ENCODE data around the gene EPHA8. TPM values are rescaled to one million over a fixed set of nuclear protein-coding genes. Genes with fewer than 3 reads are reported as not detected.

Gene EPHA8
- total RNA-seq, 1 experiment from 2014 or later: 0.07 TPM

DNA sequence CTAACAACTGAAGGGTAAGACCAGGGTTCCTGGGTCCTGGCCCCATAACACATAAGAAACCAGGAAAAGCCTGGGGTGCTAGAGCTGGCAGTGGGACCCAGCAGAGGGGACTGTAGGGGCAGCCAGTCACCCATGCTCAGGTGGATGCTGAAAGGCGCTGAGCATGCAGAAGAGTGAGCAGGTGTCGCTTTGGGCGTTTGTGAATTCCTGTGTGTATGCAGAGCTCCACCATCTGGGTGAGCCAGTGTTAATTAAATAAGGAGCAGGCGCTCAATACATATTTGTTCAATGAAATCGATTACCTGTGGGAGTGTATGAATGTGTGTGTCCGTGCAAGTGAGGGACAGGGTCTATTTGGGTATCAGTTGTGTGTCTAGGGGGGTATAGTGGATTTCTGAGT is 73.6 kb downstream of the EPHA8 start:
- POLR2A ChIA-PET (ENCODE audit: unreplicated experiment): no interaction called here
- no TSS peak for BruUV-seq (replicated peaks)
- Histone ChIP-seq H3K27ac (ENCODE audit: low read length) (no peak overlapping the region), H3F3A (ENCODE audit: low read length, unreplicated experiment) (no peaks in the 10 kb centered on the region), H3K36me3 (ENCODE audit: low read depth, low read length) (no peaks in the 10 kb centered on the region), H3K9me2 (replicated peaks; ENCODE audit: low read length) (no peaks in the 10 kb centered on the region), H3K9me3 (ENCODE audit: low read length) (no peaks in the 10 kb centered on the region), H3K79me2 (ENCODE audit: low read length) (no peaks in the 10 kb centered on the region), H3K4me2 (ENCODE audit: low read length) (no peak overlapping the region), H3K27me3 (ENCODE audit: low read length) (peaks cover 3% of the 10 kb centered on the region; the same call in 1 of the 2 replicates), H3K9ac (ENCODE audit: low read length) (no peak overlapping the region), H3K4me1 (ENCODE audit: insufficient read depth, low read length) (no peaks in the 10 kb centered on the region), H3K4me3 (ENCODE audit: low read length) (no peak overlapping the region), H4K20me1 (ENCODE audit: low read length) (no peaks in the 10 kb centered on the region), H2AFZ (ENCODE audit: low read length) (no peak overlapping the region)
- ATAC-seq (no peak), DNase-seq (no peak)
- intact Hi-C loops (cut with micrococcal nuclease): no loop called here
- CTCF ChIA-PET: no interaction called here
- TF ChIP-seq EZH2 (IDR thresholded peaks at IDR 0.05; ENCODE audit: low read length, unreplicated experiment) (no peak), EZH2phosphoT487 (IDR thresholded peaks at IDR 0.05; ENCODE audit: borderline replicate concordance, low read length) (no peak)
- TF ChIP-seq, protein P1, sequence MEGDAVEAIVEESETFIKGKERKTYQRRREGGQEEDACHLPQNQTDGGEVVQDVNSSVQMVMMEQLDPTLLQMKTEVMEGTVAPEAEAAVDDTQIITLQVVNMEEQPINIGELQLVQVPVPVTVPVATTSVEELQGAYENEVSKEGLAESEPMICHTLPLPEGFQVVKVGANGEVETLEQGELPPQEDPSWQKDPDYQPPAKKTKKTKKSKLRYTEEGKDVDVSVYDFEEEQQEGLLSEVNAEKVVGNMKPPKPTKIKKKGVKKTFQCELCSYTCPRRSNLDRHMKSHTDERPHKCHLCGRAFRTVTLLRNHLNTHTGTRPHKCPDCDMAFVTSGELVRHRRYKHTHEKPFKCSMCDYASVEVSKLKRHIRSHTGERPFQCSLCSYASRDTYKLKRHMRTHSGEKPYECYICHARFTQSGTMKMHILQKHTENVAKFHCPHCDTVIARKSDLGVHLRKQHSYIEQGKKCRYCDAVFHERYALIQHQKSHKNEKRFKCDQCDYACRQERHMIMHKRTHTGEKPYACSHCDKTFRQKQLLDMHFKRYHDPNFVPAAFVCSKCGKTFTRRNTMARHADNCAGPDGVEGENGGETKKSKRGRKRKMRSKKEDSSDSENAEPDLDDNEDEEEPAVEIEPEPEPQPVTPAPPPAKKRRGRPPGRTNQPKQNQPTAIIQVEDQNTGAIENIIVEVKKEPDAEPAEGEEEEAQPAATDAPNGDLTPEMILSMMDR (conservative IDR thresholded peaks at IDR 0.05; ENCODE audit: low read depth, low read length): no peak

DNA sequence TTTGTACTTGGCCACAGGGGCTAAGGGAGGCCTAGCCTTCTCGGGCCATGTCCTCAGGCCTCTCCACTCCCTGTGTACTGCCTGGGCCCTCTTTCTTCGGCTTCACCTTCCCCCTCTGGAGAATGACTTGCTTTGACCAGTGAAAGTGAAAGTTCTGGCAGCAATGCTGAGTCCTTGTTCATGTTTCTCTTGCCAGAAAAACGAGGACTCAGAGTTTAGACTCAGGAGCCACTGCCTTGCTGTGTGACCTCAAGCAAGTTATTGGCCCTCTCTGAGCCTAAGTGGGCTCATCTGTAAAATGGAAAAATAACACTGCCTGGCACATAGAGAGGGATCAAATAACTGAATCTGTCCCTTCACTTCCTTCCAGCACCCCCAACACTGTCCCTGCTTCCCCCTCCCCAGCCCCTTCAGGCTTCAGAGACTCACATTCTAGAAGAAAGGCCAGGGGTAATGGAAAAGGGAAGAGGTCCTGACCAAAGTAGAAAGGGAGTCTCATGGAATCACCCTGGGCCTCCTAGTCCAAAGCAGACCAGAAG is 74.7 kb downstream of the EPHA8 start:
- BruUV-seq (replicated peaks): no TSS peak
- no peak for ATAC-seq
- no peaks in the 10 kb centered on the region for H3K4me1 ChIP-seq (ENCODE audit: insufficient read depth, low read length)

More for the DNA sequence above, 74.7 kb downstream of the EPHA8 start:
- H4K20me1 ChIP-seq (ENCODE audit: low read length): no peaks in the 10 kb centered on the region
- TF ChIP-seq EZH2phosphoT487 (IDR thresholded peaks at IDR 0.05; ENCODE audit: borderline replicate concordance, low read length) (no peak), EZH2 (IDR thresholded peaks at IDR 0.05; ENCODE audit: low read length, unreplicated experiment) (no peak)
- TF ChIP-seq, protein P1 (conservative IDR thresholded peaks at IDR 0.05; ENCODE audit: low read depth, low read length): no peak
- H3K27me3 ChIP-seq (ENCODE audit: low read length): no peaks in the 10 kb centered on the region
- H3K4me3 ChIP-seq (ENCODE audit: low read length): no peak overlapping the region
- H3K79me2 ChIP-seq (ENCODE audit: low read length): no peaks in the 10 kb centered on the region
- no peak overlapping the region for H3K9ac ChIP-seq (ENCODE audit: low read length)
- no peaks in the 10 kb centered on the region for H3F3A ChIP-seq (ENCODE audit: low read length, unreplicated experiment)
- ChIA-PET POLR2A (ENCODE audit: unreplicated experiment) (no interaction called here), CTCF (no interaction called here)
- DNase-seq: no peak
- H2AFZ ChIP-seq (ENCODE audit: low read length): no peak overlapping the region
- H3K9me2 ChIP-seq (replicated peaks; ENCODE audit: low read length): no peaks in the 10 kb centered on the region
- intact Hi-C loops (cut with micrococcal nuclease): no loop called here
- no peaks in the 10 kb centered on the region for H3K9me3 ChIP-seq (ENCODE audit: low read length)
- H3K27ac ChIP-seq (ENCODE audit: low read length): no peak overlapping the region
- no peaks in the 10 kb centered on the region for H3K36me3 ChIP-seq (ENCODE audit: low read depth, low read length)
- H3K4me2 ChIP-seq (ENCODE audit: low read length): no peak overlapping the region

All from PC-3 (cell line).